Measurements from ENCODE around the gene DRD1.
"Not testable (repeated sequence)": the region's sequence is repeated elsewhere in the genome, so short reads cannot be mapped to it uniquely, and the experiment has no call there.

DRD1 gene

DNA sequence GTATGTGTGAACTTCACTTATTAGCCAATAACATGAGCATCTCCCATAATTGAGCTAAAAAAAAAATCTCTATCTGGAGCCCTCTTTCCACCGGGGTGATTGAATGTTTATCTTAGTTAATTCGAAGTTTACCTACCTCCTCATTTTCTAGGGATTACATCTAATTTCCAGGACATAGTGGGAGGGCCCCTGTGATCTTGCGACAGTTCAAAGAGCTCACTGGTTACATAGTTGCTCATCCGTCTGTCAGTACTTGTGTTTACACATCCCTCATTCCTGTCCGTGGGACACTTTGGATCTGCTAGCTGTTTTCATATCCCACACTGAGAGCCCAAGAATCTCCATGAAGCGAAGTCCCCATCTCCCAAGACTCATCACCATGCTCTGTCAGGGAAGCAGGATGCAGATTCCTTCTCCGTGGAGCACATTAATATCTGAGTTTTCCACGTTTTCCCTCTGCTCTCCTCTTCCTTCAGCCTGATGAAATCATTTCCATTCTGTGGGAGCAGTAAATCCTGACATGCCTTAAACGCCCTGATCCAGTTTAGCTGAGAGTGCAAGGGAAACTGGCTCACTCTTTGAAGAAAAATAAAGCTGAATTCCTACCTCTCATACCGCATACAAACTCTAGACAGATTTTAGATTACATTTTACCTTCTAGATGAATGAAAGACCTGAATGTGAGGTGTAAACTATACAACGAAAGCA is 24.2 kb upstream of the DRD1 start:
- no peak for DNase-seq (ENCODE audit: low read depth)

GRCh38 chr5:175466700-175467318 is 22.8 kb upstream of the DRD1 start:
- no peak for DNase-seq (ENCODE audit: low read depth)

GRCh38 chr5:175465282-175465681 is 21.3 kb upstream of the DRD1 start:
- DNase-seq (ENCODE audit: low read depth) = no peak

DNA sequence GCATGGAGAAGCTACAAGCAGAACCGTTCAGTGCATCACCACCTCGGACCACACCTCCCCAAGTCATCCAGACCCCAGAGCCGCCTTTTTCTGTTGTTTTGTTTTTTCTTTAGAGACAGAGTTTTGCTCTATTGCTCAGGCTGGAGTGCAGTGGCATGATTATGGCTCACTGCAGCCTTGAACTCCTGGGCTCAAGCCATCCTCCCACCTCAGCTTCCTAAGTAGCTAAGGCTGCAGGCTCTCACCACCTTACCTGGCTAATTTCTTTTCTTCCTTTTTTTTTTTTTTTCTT is 20.9 kb upstream of the DRD1 start:
- DNase-seq (ENCODE audit: low read depth) = no peak

GRCh38 chr5:175464074-175464941 is 20.3 kb upstream of the DRD1 start:
- DNase-seq (ENCODE audit: low read depth) = no peak

GRCh38 chr5:175463641-175464040 is 19.7 kb upstream of the DRD1 start:
- no peak for DNase-seq (ENCODE audit: low read depth)

DNA sequence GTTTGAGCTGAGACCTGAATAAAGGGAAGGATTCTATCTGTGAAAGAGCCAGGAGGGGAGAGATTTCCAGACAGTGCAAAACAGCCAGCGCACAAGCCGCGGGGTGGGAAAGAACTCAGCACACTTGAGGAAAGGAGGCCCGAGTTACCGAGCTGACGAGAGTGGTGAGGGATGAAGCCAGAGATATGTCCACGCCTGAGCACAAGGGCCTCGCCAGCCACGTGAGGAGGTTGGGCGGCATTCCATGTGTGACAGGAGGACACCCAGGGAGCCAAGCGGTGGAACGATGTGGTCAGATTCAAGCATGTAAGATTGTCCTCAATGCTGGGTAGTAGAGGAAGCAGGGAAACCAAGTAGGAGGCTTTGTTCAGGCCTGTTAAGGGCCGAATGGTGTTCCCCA is 17.4 kb upstream of the DRD1 start:
- no peak for DNase-seq (ENCODE audit: low read depth)

GRCh38 chr5:175460552-175460951 is 16.6 kb upstream of the DRD1 start:
- no peak for DNase-seq (ENCODE audit: low read depth)

DNA sequence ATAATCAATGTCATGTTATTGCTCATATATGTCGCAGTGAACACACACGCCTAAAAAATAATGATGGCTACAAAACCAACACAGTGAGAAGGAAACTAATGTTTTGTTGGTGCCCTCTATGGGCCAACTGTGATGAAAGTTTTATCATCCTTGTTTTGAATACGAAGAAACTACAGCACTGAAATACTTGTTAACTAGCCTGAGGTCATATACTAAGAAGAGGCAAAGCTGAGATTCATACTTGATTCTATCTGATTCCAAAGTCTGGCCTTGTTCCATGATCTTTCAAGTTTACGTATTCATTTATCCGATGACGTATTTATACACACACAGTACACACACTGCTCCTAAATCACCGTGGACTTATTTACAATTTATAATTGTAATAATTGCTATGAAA is 16.1 kb upstream of the DRD1 start:
- DNase-seq (ENCODE audit: low read depth) = no peak

- no peak for DNase-seq (ENCODE audit: low read depth)
These were observed 13.5 kb upstream of the DRD1 start for GRCh38 chr5:175457466-175457865.

DNA sequence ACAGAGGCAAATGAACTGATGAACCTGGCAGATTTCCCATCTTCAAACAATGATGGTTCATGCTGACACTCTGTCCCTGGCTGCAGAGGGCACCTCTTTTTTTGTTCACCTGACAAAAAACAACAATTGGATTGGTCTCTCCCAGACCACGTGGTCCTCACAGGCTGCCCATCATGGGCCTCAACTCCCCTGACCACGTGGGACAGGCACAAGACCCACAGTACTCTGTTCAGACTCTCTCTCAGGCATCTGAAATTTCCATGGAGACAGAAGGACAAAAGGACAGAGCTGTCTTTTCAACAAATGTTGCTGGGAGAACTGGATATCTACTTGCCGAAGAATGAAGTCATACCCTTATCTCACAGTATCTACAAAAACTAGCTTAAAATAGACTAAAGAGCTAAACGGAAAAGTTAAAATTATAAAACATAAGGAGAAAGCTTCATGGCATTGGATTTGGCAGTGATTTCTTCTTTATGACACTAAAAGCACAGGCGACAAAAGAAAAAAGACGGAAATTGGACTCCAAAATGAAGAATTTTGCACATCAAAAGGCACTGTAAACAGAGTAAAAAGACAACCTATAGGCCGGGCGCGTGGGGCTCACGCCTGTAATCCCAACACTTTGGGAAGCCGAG is 12.2 kb upstream of the DRD1 start:
- no peak for DNase-seq (ENCODE audit: low read depth)

GRCh38 chr5:175454338-175454737 is 10.4 kb upstream of the DRD1 start:
- not testable (repeated sequence) for DNase-seq (ENCODE audit: low read depth)

DNA sequence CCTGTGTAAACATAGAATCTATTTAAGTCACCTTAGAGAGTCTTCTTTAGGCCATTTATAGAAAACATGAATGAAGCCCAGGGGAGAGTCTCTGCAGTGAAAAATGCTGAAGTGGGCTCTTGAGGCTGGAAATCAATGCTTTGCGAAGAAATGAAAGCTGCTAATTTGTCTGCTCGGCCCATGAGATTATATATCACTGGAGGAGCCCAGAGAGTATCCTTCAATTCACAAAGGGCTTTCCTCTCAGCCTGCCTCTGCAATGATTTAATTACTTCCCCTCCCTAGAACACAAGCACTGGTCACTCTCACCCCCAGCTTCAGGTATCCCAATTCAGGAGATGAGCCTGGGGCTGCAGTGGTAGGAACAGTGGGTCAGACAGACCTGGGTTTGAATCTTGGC is 8.2 kb upstream of the DRD1 start:
- DNase-seq (ENCODE audit: low read depth) = no peak

GRCh38 chr5:175448276-175448675 is 4.3 kb upstream of the DRD1 start:
- DNase-seq (ENCODE audit: low read depth) = no peak

GRCh38 chr5:175447571-175447970 is 3.6 kb upstream of the DRD1 start:
- DNase-seq (ENCODE audit: low read depth) = no peak

- DNase-seq (ENCODE audit: low read depth) = not testable (repeated sequence)
These were observed 2.4 kb upstream of the DRD1 start for GRCh38 chr5:175446378-175446777.

DNA sequence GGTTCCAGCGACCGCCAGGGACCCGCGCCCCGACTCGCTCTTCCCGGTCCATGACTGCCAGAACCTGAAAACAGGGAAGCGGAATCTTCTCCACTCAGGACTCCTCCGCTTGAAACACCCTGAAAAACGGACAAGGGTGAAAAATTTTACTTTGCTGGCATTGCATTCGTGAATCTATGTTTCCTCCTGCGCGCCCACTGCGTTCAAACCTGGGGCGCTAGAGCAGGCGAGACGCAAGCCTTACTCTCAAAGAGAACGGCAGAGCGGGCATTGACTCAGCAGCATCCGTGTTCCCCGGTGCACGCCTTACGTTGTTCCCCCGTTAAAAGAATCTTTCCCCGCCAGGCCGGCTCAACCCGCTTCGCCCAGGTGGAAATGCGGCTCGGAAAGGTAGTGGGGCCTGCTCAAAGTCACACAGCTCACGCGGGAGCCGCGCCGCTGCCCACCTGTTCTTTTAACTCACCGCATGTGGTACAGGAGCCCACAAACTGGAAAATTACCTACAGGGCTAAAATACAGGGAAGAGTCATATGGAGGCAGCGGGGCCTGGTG is 999 bp upstream of the DRD1 start:
- no peak for DNase-seq (ENCODE audit: low read depth)

DNA sequence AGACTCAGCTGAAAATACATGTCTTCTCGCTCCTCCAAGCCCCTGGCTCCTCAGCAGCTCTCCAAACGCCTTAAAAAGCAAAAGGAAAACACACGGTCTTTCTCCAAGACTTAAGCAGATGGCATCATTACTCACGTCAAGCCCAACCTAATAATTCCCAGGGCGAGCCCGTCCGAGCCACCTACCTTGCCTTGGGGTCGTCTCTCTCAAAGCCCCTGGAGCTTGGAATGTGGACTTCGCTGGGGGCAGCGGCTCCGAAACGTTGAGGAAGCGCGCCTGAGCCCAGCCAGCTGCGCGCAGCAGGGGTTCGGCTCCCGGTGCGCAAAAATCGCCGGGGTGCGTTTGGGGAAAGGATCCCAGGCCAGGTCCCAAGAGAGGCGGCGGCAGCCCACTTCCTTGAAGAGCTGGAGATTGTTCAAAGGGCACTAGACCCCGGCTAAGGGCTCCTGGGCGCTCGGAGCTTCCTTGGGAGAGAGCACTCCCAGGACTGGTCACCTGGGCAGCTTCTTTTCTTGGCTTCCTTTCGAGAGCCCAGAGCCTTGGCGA is 395 bp downstream of the DRD1 start:
- DNase-seq (ENCODE audit: low read depth) = no peak

DNA sequence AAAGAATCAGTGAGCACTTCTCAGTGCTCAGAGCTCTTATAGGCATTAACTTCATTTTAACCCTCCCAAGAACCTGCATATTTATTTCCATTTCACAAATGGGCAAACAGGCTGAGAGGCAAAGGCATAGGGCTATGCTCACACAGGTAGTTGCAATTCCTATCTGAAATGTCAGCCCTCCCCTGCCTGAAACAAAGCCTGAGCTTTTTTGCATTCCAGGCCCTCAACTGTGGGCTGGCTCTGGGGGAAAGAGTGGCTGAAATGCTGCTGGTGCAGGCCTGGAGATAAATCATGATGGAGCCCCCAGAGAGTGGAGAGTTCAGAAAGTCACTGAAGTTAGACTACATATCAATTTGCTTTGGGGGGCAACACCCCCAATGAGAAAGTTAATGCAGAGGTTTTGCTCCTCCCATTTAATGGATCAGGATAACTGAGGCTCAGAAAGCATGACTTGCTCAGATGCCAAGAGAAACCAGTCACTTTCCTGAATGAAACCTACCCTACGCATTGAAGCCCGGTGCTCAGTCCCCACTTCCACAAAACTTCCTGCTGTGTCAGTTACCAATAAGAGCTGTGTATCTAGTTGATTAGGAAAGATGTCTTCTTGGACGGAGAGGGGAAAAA is 5.6 kb downstream of the DRD1 start:
- no peak for DNase-seq (ENCODE audit: low read depth)

GRCh38 chr5:175436359-175436758 is 7.6 kb downstream of the DRD1 start:
- no peak for DNase-seq (ENCODE audit: low read depth)

DNA sequence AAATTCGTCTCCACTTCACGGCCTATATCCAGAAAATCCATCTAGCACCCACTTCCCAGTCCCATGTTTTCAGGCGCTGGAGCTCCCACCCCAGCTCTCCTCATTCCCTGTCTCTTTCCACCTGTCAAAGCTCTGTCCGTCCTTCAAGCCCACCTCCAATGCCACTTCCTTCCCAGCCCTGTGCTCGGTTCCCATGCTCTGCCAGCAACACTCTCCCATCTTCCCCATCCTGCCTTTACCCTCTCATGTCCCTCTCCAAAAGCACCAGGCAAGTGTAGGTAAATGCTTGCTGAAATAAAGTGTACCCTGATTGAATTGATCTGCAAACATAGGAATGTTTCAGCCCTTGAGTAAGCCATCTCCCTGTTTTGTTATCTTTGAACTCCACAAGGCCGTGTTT is 9.2 kb downstream of the DRD1 start:
- no peak for DNase-seq (ENCODE audit: low read depth)

DNA sequence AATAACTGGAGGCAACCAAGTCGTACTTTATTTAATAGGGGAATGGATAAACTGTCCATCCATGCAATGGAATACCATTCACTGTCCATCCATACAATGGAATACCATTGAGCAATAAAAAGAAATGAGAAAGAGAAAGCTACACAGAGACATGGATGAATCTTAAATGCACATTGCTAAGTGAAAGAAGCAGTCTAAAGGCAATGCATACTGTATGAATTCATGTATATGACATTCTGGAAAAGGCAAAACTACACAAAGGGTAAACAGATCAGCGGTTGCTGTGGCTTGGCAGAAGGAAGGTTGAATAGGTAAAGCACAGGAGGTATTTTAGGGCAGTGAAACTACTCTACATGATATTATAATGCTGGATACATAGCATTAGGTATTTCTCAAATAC is 16.2 kb downstream of the DRD1 start:
- no peak for DNase-seq (ENCODE audit: low read depth)

Measured in GM04503 (cell line).